ENCODE data around the gene TH. TPM values are rescaled to one million over a fixed set of nuclear protein-coding genes. Genes with fewer than 3 reads are reported as not detected.
"Not testable (repeated sequence)": the region's sequence is repeated elsewhere in the genome, so short reads cannot be mapped to it uniquely, and the experiment has no call there.

Gene TH
- total RNA-seq, 2 experiments from 2014 or later, result not detected

DNA sequence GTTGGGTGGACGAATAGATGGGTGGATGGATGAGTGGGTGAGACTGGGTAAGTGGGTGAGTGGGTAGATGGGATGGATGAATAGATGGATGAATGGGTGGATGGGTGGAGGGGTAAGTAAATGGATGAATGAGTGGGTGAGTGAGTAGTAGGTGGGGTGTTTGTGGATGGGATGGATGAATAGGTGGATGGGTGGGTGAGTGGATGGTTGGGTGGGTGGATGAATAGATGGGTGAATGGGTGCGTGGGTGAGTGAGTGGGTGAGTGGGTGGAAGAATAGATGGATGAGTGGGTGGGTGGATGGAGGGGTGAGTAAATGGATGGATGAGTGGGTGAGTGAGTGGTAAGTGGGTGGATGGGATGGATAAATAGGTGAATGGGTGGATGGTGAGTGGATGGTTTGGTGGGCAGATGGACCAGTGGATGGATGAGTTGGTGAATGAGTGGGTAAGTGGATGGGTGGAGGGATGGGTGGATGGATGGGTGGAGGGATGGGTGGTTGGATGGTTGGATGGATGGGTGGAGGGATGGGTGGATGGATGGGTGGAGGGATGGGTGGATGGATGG lies 45.0 kb downstream of the TH start:
- Histone ChIP-seq H3K4me1 (ENCODE audit: insufficient read depth, low read length, poor library complexity, severe bottlenecking) (no peaks in the 10 kb centered on the region), H2AFZ (ENCODE audit: low read length) (no peak overlapping the region), H3K4me2 (ENCODE audit: low read length) (no peak overlapping the region), H3K79me2 (ENCODE audit: insufficient read depth, low read depth, low read length) (no peaks in the 10 kb centered on the region), H3K4me3 (ENCODE audit: low read depth, low read length, poor library complexity, severe bottlenecking) (no peak overlapping the region), H4K20me1 (ENCODE audit: insufficient read depth, low read length) (no peaks in the 10 kb centered on the region), H3K9me3 (ENCODE audit: low read length) (no peaks in the 10 kb centered on the region), H3K27ac (ENCODE audit: low read depth, low read length, poor library complexity, severe bottlenecking) (no peak overlapping the region), H3K36me3 (ENCODE audit: insufficient read depth, low read length) (no peaks in the 10 kb centered on the region), H3K9me2 (ENCODE audit: insufficient read depth, low read length) (no peaks in the 10 kb centered on the region)
- BruUV-seq (replicated peaks), result no TSS peak
- TF ChIP-seq EZH2phosphoT487 (IDR thresholded peaks at IDR 0.05; ENCODE audit: borderline replicate concordance, low read depth, low read length), result no peak
- TF ChIP-seq, protein P1, sequence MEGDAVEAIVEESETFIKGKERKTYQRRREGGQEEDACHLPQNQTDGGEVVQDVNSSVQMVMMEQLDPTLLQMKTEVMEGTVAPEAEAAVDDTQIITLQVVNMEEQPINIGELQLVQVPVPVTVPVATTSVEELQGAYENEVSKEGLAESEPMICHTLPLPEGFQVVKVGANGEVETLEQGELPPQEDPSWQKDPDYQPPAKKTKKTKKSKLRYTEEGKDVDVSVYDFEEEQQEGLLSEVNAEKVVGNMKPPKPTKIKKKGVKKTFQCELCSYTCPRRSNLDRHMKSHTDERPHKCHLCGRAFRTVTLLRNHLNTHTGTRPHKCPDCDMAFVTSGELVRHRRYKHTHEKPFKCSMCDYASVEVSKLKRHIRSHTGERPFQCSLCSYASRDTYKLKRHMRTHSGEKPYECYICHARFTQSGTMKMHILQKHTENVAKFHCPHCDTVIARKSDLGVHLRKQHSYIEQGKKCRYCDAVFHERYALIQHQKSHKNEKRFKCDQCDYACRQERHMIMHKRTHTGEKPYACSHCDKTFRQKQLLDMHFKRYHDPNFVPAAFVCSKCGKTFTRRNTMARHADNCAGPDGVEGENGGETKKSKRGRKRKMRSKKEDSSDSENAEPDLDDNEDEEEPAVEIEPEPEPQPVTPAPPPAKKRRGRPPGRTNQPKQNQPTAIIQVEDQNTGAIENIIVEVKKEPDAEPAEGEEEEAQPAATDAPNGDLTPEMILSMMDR (conservative IDR thresholded peaks at IDR 0.05; ENCODE audit: low read length), result no peak
- CTCF ChIA-PET (ENCODE audit: unreplicated experiment), result no interaction called here
- intact Hi-C loops (cut with micrococcal nuclease; ENCODE audit: unreplicated experiment), result no loop called here
- DNase-seq (ENCODE audit: low spot score), result no peak
- POLR2A ChIA-PET, result no interaction called here

DNA sequence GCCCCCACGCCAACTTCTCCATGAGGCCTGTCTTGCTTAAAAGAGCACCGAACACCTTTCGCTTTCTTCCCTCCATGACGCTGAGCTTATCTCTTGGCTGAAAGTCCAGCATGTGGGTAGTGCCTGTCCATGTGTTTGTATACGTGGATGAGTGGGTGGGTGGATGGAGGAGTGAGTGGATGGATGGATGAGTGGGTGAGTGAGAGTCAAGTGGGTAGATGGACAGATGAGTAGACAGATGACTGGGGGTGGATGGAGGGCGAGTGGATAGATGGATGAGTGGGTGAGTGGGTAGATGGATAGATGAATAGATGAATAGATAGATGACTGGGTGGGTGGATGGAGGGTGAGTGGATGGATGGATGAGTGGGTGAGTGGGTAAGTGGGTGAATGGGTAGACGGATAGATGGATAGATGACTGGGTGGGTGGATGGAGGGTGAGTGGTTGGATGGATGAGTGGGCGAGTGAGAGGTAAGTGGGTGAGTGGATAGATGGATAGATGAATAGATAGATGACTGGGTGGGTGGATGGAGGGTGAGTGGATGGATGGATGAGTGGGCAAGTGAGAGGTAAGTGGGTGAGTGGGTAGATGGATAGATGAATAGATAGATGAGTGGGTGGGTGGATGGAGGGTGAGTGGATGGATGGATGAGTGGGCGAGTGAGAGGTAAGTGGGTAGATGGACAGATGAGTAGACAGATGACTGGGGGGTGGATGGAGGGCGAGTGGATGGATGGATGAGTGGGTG lies 46.7 kb downstream of the TH start:
- intact Hi-C loops (cut with micrococcal nuclease; ENCODE audit: unreplicated experiment); H3K4me2 ChIP-seq (ENCODE audit: low read length); H3K9me3 ChIP-seq (ENCODE audit: low read length); H3K36me3 ChIP-seq (ENCODE audit: insufficient read depth, low read length); H2AFZ ChIP-seq (ENCODE audit: low read length); H3K27ac ChIP-seq (ENCODE audit: low read depth, low read length, poor library complexity, severe bottlenecking); DNase-seq (ENCODE audit: low spot score); CTCF ChIA-PET (ENCODE audit: unreplicated experiment); H3K4me3 ChIP-seq (ENCODE audit: low read depth, low read length, poor library complexity, severe bottlenecking); H4K20me1 ChIP-seq (ENCODE audit: insufficient read depth, low read length); BruUV-seq (replicated peaks); POLR2A ChIA-PET; H3K9me2 ChIP-seq (ENCODE audit: insufficient read depth, low read length); H3K79me2 ChIP-seq (ENCODE audit: insufficient read depth, low read depth, low read length); H3K4me1 ChIP-seq (ENCODE audit: insufficient read depth, low read length, poor library complexity, severe bottlenecking): not testable (repeated sequence)

- H3K79me2 ChIP-seq (ENCODE audit: insufficient read depth, low read depth, low read length), result no peaks in the 10 kb centered on the region
- no TSS peak for BruUV-seq (replicated peaks)
- no peaks in the 10 kb centered on the region for H3K9me2 ChIP-seq (ENCODE audit: insufficient read depth, low read length)
- no peaks in the 10 kb centered on the region for H4K20me1 ChIP-seq (ENCODE audit: insufficient read depth, low read length)
- H3K27ac ChIP-seq (ENCODE audit: low read depth, low read length, poor library complexity, severe bottlenecking), result no peak overlapping the region
- H2AFZ ChIP-seq (ENCODE audit: low read length), result no peak overlapping the region
- H3K4me2 ChIP-seq (ENCODE audit: low read length), result no peak overlapping the region
- DNase-seq (ENCODE audit: low spot score), result no peak
- intact Hi-C loops (cut with micrococcal nuclease; ENCODE audit: unreplicated experiment), result no loop called here
- TF ChIP-seq, protein P1 (conservative IDR thresholded peaks at IDR 0.05; ENCODE audit: low read length), result no peak
- TF ChIP-seq EZH2phosphoT487 (IDR thresholded peaks at IDR 0.05; ENCODE audit: borderline replicate concordance, low read depth, low read length), result no peak
- no peaks in the 10 kb centered on the region for H3K4me1 ChIP-seq (ENCODE audit: insufficient read depth, low read length, poor library complexity, severe bottlenecking)
- POLR2A ChIA-PET, result no interaction called here
- H3K9me3 ChIP-seq (ENCODE audit: low read length), result no peaks in the 10 kb centered on the region
- CTCF ChIA-PET (ENCODE audit: unreplicated experiment), result no interaction called here
- no peak overlapping the region for H3K4me3 ChIP-seq (ENCODE audit: low read depth, low read length, poor library complexity, severe bottlenecking)
- no peaks in the 10 kb centered on the region for H3K36me3 ChIP-seq (ENCODE audit: insufficient read depth, low read length)
These were observed 48.0 kb downstream of the TH start for GRCh38 chr11:2123628-2123960.

Measured in OCI-LY7 (cell line).